SK-N-MC (cell line): ENCODE results near the gene HAUS1.
"Not testable (repeated sequence)": the region's sequence is repeated elsewhere in the genome, so short reads cannot be mapped to it uniquely, and the experiment has no call there.

Source experiments
- EZH2 ChIP-seq: fragments of 200-600 bp; sonication (generic); IDR thresholded peaks from one replicate; pipeline ENCODE4 v1.6.1; 2017; ENCODE audit warnings: antibody characterized with exemption
- FOXP2 ChIP-seq: optimal IDR thresholded peaks from 2 replicates; pipeline ENCODE3; 2011; ENCODE audit warnings: mild to moderate bottlenecking, moderate library complexity; ENCODE audit not compliant: insufficient read depth; ENCODE audit errors: extremely low read length, control extremely low read depth
- POLR2AphosphoS5 ChIP-seq: IDR thresholded peaks from 2 replicates; pipeline ENCODE4 v1.6.1; 2012; ENCODE audit warnings: mild to moderate bottlenecking, low read depth, low read length, borderline replicate concordance

DNA sequence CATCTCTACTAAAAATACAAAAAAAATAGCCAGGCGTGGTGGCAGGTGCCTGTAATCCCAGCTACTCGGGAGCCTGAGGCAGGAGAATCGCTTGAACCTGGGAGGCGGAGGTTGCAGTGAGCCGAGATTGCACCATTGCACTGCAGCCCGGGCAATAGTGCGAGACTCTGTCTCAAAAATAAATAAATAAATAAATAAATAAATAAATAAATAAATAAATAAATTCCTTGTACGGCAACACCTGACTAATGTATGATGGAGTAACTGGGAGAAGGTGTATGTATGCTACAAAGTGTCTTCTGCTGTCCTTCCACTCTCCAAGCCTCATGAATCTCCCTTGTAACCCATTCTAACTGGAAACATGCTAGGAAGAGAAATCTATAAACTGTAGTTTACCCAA, 26.4 kb downstream of the HAUS1 start:
- TF ChIP-seq EZH2, POLR2AphosphoS5, FOXP2: not testable (repeated sequence)
